GM12865 (cell line): ENCODE results near the gene GNPTAB.
A peak's percentile ranks its signal among the peaks of the same experiment; 100 is the strongest.

ENCODE experiments used
- DNase-seq: peaks from one replicate; pipeline ENCODE4 v3.0.0; 2010; ENCODE audit warnings: low read depth
- H3K4me3 ChIP-seq: 2 replicates; pipeline ENCODE4 v1.5.1; 2011; ENCODE audit warnings: mild to moderate bottlenecking, low read depth, low read length, control low read depth
- TF ChIP-seq, protein P1 (sequence below): IDR thresholded peaks from 2 replicates; pipeline ENCODE4 v1.5.1; 2011; ENCODE audit warnings: low read length, control low read depth, low read depth, inconsistent platforms; ENCODE audit not compliant: insufficient read depth; ENCODE audit errors: missing control alignments

GNPTAB gene

DNA sequence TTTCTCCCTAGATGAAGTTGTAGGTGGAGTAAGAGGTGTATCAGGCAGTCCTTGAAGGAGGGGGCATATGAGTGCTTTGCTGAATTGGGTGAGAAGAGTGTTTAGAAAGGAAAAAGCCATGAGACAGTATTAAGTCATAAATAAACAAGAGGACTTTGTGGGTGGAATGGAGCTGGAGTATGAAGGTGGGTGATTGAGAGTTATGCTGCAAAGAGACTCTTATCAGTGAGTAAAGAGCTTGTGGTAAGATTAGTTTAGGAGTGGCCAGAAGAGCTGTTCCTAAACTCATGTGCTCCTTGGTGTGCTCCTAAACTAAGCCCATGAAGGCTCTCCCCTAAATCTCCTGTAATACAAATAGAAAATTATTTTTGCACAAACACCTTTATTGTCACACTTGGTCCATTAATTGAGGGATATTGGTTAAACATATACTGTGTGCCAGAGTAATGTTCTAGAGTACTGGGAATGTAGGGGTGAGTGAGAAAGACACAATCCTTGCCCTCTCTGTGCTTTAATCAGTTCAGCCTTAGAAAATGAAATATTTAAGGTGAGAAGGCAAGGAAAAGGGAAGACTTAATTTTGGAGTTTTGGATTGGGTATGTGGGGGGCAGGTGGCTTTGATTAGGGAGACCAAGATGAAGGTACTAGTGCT lies 123.5 kb downstream of the GNPTAB start:
- TF ChIP-seq, protein P1, sequence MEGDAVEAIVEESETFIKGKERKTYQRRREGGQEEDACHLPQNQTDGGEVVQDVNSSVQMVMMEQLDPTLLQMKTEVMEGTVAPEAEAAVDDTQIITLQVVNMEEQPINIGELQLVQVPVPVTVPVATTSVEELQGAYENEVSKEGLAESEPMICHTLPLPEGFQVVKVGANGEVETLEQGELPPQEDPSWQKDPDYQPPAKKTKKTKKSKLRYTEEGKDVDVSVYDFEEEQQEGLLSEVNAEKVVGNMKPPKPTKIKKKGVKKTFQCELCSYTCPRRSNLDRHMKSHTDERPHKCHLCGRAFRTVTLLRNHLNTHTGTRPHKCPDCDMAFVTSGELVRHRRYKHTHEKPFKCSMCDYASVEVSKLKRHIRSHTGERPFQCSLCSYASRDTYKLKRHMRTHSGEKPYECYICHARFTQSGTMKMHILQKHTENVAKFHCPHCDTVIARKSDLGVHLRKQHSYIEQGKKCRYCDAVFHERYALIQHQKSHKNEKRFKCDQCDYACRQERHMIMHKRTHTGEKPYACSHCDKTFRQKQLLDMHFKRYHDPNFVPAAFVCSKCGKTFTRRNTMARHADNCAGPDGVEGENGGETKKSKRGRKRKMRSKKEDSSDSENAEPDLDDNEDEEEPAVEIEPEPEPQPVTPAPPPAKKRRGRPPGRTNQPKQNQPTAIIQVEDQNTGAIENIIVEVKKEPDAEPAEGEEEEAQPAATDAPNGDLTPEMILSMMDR = no peak
- DNase-seq = no peak
- no peak overlapping the region for H3K4me3 ChIP-seq

DNA sequence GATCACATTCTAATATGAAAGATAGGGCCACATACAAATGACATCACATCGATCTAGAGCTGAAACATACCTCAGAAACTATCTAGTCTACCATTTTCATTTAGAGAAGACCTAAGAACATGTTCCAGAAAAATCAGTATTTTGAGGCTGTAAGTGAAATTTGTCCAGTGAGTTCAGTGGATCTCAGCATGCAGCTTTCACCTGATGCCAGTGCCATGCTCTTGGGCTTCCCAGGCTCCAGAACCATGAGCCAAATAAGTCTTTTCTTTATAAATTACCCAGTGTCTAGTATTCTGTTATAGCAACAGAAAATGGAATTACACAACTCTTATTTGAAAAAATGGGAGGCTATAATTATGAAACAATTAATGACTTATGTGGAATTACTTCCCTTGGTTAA lies 124.4 kb downstream of the GNPTAB start:
- TF ChIP-seq, protein P1 = no peak
- no peak overlapping the region for H3K4me3 ChIP-seq
- DNase-seq = no peak

DNA sequence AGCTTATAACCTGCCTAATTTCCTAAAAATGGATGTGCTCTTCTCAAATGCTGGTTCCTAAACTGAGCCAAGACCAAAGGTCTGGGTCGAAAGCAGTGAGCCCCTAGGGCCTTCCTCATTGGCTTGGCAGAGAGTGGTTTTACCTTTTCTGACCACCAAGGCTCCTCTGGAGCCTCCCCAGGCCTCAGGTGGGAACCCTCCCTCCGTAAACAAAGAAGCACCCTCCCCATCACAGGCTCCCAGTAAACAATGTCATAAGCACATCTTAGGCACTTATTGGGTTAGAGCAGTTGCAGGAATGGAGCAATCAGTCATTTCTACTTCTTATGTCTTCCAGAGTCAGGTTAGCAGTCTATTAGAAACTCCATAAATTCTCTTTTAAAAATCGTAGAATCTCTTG lies 127.3 kb downstream of the GNPTAB start:
- no peak overlapping the region for H3K4me3 ChIP-seq
- DNase-seq = no peak
- TF ChIP-seq, protein P1 = no peak

DNA sequence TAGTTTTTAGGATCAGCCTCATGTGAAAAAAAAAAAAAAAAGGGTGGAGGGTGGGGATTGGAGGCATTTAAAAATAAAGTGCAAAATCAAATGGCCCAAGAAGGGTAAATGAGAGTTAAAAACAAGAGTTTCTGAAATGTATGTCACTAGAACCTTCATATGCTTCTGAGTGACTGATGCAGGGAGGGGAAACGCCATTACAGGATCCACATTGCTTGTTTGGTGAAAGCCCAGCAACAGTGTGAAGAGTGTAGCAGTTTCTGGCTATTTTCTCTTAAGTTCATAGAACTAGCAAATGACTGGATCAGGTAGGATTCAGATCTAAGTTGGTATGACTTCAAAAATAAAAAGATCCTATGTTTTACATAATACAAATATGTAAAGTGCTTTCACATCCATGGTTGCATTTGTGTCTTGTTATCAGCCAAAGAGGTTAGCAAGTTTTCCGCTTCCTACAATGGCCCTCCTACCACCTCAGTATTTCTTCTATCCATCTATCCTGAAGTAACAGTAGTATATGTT lies 130.4 kb downstream of the GNPTAB start:
- DNase-seq = no peak
- TF ChIP-seq, protein P1 = no peak
- H3K4me3 ChIP-seq = no peak overlapping the region

DNA sequence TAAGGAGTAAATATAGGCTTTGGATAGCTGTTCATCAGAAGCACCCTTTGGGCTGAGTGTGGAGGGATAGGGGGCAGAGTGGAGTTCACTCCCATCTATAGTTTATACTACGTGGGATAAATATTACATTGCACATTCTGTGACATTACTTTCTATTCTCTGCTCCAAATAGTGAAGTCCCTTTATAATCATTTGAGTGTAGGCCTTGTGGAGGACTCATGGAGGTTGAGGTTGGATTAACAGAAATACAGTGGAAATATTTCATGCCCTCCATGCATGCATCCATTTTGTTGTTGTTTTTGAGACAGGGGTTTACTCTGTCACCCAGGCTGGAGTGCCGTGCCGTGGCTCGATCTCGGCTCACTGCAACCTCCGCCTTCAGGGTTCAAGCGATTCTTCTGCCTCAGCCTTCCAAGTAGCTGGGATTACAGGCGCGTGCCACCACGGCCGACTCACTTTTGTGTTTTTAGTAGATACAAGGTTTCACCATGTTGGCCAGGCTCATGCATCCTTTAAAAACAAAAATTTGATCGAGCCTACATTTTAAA lies 131.9 kb downstream of the GNPTAB start:
- DNase-seq = no peak
- H3K4me3 ChIP-seq = no peak overlapping the region
- TF ChIP-seq, protein P1 = no peak

DNA sequence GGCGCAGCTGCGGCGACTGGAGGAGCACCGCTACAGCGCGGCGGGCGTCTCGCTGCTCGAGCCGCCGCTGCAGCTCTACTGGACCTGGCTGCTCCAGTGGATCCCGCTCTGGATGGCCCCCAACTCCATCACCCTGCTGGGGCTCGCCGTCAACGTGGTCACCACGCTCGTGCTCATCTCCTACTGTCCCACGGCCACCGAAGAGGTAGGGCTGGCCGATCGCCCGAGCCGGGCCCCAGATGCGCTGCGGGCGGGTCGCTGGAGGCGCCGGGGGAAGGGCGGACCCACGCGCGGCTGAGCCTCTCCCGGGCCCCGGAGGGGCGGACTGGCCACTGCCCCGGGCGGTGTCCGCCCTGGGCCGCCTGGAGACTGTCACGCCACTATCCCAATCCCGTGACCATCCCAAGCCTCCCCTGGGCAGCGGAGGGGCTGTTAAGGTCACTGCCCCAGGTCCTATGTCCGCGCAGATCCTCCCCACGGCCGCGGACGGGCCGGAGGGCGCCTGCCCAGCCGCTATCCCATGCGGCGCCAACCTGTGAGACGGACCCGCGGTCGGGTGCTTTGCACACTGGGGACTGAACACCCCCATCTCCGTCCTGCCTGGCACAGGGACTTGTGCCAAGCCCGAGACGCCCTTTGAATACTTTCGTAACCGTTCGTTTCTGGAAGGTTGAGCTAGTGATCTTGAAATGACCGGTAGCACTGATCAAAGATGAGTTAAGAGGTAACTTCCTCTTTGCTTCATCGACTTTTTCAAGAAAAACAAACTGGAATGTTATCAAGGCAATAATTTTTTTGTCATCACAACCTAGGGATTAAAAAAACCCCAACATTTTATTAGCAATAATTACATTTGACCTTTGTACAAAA lies 132.6 kb downstream of the GNPTAB start:
- TF ChIP-seq, protein P1 = no peak

More for the DNA sequence above, 132.6 kb downstream of the GNPTAB start:
- peak; percentile 23 for DNase-seq
- H3K4me3 ChIP-seq = peak overlapping the region; percentile 64
